GM21576 (cell line): ENCODE measurements around the gene PARD6G.

Source experiments
- ATAC-seq: cut with Tn5 transposase; IDR thresholded peaks from one replicate; pipeline ENCODE4 v1.9.1; 2021; ENCODE audit warnings: mild to moderate bottlenecking, moderate library complexity; ENCODE audit not compliant: unreplicated experiment

The PARD6G gene

GRCh38 chr18:80149667-80150066, 97.6 kb downstream of the PARD6G start:
- ATAC-seq, result no peak

GRCh38 chr18:80148326-80149199, 98.8 kb downstream of the PARD6G start:
- no peak for ATAC-seq

GRCh38 chr18:80147418-80148325, 99.6 kb downstream of the PARD6G start:
- ATAC-seq, result peak; percentile 92

GRCh38 chr18:80147037-80147417, 100.3 kb downstream of the PARD6G start:
- ATAC-seq, result peak; percentile 27

DNA sequence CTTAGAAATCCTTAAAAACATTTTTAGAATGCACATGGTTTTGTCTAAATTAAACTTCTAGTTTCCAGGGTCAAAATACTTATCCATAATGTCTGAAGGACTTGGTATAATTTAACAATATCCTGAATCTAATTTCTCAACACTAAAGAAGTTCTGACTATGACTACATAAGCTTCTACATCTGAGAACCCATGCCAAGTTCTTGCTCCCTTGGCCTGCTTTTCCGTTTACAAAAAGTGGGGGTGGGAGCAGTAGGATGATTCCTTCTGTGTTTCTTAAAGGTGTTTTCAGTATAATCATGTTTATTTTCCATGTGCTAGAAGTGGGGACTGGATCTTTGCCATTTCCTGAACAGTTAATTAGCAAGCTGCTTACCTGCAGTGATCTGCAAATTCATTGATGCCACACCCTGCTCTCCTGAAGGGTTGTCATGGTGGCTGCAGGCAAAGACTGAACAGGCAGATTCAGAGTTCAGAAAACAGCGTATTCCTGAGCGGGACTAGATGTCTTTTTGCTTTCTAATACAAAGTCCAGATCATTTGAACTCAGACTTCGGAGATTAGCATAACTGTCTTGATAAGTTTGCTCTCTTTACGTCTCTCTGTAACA, 102.0 kb downstream of the PARD6G start:
- no peak for ATAC-seq

- no peak for ATAC-seq
These were observed 103.4 kb downstream of the PARD6G start for GRCh38 chr18:80143881-80144280.

DNA sequence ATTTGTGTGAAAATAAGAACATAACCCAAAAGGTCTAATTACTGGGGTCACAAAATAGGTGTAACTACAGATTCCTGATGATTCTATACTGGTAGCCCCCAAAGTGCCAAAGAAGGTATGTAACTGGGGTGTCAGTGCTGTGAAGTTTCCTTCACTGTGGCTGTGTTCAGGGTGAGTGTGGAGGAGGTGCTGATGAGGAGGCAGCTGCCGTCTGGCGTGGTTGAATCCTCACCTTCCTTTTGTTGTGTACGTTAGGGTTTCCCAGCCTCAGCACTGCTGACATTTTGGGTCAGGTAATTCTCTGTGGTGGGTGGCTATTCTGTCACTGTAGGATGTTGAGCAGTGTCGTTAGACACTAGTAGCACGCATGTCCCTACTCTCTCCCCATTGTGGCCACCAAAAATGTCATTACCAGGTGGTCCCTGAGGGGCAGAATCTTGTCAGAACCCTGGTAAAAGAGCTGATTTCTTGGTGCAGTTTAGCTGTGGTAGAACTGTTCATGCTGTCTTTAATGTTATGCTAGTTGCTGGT, 106.8 kb downstream of the PARD6G start:
- no peak for ATAC-seq

DNA sequence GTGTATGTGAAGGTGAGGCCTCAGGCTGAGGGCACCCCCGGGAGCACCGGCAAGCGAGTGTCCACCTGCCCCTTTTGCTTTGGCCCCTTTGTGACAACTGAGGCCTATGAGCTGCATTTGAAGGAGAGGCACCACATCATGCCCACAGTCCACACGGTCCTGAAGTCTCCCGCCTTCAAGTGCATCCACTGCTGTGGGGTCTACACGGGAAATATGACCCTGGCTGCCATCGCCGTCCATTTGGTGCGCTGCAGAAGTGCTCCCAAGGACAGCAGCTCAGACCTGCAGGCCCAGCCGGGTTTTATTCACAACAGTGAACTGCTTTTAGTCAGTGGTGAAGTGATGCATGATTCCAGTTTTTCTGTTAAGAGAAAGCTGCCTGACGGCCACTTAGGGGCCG, 109.3 kb downstream of the PARD6G start:
- ATAC-seq, result no peak

GRCh38 chr18:80137137-80137536, 110.2 kb downstream of the PARD6G start:
- ATAC-seq, result no peak

DNA sequence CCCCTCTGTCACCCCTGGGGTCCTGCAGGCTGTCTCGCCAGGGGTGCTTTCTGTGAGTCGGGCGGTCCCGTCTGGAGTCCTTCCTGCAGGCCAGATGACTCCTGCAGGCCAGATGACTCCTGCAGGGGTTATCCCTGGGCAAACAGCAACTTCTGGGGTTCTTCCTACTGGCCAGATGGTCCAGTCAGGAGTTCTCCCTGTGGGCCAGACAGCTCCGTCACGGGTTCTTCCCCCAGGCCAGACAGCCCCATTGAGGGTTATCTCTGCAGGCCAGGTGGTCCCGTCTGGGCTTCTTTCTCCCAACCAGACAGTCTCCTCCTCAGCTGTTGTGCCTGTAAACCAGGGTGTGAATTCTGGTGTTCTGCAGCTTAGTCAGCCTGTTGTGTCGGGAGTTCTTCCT, 110.6 kb downstream of the PARD6G start:
- ATAC-seq, result no peak

- no peak for ATAC-seq
These were observed 112.2 kb downstream of the PARD6G start for GRCh38 chr18:80135136-80135535.

DNA sequence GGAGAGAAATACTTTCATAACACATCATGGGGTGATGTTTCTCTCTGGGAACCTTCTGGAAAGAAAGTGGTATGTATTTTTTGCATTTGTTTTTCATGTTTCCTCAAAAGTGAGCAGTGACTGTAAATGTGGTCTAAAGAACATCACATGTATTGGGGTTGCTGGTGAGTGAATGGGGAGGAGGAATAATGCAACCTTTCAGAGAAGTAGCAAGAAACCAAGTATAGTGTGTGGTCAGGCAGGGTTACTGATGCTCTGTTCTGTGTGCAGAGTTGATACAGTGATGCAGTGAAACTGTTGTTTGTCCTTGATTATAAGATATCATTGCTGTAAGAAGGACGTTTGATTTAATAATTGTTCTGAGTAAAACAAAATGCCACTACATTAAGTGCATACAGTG, 114.2 kb downstream of the PARD6G start:
- no peak for ATAC-seq

DNA sequence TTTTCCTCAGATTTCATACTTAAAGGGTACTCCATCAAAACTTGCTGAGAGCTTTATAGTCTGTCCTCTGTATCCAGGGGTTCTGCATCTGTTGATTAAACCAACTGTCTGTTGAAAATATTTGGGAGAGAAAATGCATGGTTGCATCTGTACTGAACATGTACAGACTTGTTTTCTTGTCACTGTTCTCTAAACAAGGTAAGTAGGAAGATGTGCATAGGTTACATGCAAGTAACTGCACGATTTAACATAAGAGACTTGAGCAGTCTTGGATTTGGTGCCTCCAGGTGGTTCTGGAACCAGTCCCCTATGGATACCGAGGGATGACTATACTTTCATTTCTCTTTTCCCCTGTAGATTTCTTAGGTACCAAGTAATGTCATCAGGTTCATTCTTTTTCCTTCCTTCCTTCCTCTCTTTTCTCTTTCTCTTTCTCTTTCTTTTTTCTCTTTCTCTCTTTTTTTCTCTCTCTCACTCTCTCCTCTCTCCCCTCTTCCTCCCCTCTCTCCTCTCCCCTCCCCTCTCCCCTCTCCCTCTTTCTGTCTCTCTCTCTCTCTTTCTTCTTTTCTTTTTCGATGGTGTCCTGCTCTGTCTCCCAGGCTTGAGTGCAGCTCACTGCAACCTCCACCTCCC, 115.0 kb downstream of the PARD6G start:
- ATAC-seq, result no peak

- ATAC-seq, result no peak
These were observed 116.8 kb downstream of the PARD6G start for GRCh38 chr18:80130555-80130954.

GRCh38 chr18:80129672-80130367, 117.5 kb downstream of the PARD6G start:
- no peak for ATAC-seq

DNA sequence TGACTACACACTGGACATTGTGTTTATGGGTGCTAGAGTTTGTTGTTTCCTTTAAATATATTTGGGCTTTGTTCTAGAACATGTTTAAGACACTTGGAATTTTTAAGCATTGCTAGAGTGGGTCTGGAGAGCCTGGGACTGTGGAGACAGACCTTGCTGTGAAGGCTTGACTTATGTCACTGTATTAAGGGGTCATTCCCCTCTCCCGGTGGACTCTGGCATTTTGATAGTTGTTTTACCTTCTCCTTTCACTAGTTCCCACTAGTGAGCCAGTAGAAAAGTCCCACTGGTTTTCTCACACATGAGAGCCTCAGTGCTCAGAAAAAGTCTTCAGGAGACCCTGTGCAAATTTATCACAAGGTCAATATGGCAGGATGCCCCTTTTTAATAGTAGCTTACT, 119.7 kb downstream of the PARD6G start:
- ATAC-seq, result no peak

GRCh38 chr18:80126797-80127196, 120.5 kb downstream of the PARD6G start:
- ATAC-seq, result no peak

GRCh38 chr18:80124131-80124530, 123.2 kb downstream of the PARD6G start:
- ATAC-seq, result no peak

DNA sequence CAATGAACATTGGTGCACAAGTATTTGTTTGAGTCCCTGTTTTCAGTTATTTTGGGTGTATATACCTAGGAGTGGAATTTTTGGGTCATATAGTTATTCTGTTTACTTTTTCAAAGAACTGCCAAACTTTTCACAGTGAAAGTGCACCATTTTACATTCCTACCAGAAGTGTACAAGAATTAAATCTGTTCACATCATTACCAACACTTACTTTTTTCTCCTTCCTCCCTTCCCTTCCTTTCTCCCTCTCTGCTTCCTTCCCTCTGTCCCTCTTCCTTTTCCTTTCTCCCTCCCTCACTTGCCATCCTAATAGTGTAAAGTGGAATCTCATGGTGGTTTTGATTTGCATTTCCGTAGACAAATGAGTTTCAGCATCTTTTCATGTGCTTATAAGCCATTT, 126.4 kb downstream of the PARD6G start:
- no peak for ATAC-seq

DNA sequence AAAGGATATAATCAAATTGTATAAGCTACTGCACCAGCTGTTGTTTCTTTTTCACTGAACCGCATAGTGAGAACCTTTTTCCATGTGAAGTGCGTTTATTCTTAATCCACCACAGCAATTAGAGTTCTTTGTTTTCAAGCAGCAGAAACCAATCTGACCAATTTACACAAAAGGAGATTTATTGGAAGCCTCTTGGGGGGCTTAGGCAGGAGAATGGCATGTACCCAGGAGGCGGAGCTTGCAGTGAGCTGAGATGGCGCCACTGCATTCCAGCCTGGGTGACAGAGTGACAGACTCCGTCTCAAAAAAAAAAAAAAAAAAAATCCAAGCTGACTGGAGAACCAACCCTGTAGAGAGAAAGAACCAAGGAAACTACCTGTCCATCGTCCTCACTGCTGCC, 128.2 kb downstream of the PARD6G start:
- no peak for ATAC-seq
